Mammary epithelial cell (primary cell): ENCODE results near the gene WWP2.

Source experiments
- EZH2 ChIP-seq: IDR thresholded peaks from 2 replicates; pipeline ENCODE4 v1.6.1; 2012; ENCODE audit warnings: low read length, inconsistent platforms, borderline replicate concordance
- TF ChIP-seq, protein P1 (sequence below), 2 donors: IDR thresholded peaks in 1 of 2; conservative IDR thresholded peaks in 1 of 2; 2 replicates each; pipeline ENCODE4 v1.5.1; 2011 to 2012; ENCODE audit warnings: inconsistent platforms in 2 of 2, low read length in 2 of 2, mild to moderate bottlenecking in 2 of 2, control low read depth in 1 of 2, low read depth in 1 of 2; ENCODE audit not compliant: insufficient read depth in 1 of 2; ENCODE audit errors: extremely low read depth in 1 of 2

- TF ChIP-seq, protein P1, sequence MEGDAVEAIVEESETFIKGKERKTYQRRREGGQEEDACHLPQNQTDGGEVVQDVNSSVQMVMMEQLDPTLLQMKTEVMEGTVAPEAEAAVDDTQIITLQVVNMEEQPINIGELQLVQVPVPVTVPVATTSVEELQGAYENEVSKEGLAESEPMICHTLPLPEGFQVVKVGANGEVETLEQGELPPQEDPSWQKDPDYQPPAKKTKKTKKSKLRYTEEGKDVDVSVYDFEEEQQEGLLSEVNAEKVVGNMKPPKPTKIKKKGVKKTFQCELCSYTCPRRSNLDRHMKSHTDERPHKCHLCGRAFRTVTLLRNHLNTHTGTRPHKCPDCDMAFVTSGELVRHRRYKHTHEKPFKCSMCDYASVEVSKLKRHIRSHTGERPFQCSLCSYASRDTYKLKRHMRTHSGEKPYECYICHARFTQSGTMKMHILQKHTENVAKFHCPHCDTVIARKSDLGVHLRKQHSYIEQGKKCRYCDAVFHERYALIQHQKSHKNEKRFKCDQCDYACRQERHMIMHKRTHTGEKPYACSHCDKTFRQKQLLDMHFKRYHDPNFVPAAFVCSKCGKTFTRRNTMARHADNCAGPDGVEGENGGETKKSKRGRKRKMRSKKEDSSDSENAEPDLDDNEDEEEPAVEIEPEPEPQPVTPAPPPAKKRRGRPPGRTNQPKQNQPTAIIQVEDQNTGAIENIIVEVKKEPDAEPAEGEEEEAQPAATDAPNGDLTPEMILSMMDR (conservative IDR thresholded peaks at IDR 0.05 in 1 of 2, IDR thresholded peaks at IDR 0.05 in 1 of 2; ENCODE audit: extremely low read depth in 1 of 2, insufficient read depth in 1 of 2, low read depth in 1 of 2, low read length in 2 of 2), result no peak
- TF ChIP-seq EZH2, result no peak
These were observed 35.6 kb upstream of the WWP2 start, which contains the start of gene NQO1 for GRCh38 chr16:69726313-69727060.
